HG03521 (cell line): ENCODE data around the gene SPON1.
"Not testable (repeated sequence)": the region's sequence is repeated elsewhere in the genome, so short reads cannot be mapped to it uniquely, and the experiment has no call there.

Source experiments
- ATAC-seq: cut with Tn5 transposase; IDR thresholded peaks from one replicate; pipeline ENCODE4 v1.9.1; 2021; ENCODE audit warnings: mild to moderate bottlenecking, moderate library complexity; ENCODE audit not compliant: unreplicated experiment

Gene SPON1

DNA sequence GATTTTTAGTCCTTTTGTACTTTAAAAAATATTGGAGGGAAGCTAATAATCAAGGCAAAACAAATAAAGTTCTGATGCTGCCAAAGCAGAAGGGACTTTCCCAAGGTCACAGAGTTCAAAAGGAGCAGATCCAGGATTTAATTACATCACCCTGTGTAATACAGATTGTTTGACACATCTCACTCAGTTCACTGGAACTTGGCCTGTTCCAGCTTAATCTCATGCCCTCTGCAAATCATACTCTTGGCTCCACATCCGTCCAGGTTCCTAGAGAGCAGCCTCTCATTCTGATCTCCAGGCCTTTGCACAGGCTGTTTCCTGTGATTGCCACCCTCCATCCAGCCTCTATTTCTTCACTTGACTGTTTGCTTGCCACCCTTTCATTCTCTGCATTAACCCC lies 151.7 kb downstream of the SPON1 start:
- no peak for ATAC-seq

DNA sequence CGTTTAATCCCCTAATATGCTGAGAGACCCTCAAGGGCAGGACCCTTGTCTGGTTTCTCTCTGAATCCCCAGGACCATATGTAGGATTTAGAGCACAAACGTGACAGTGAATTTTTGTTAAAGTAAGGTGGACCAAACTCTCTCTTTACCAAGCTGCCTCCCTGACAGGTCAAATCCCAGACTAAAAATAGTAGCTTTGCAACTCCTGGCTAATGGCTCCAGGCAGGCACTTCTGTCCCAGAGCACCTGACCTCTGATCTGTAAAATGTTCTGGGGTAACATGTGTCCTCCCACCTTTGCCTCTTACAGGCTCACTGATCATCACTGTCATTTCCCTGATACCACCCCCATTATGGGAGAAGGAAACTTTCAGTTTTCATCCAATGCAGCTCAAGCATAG lies 152.3 kb downstream of the SPON1 start:
- no peak for ATAC-seq

DNA sequence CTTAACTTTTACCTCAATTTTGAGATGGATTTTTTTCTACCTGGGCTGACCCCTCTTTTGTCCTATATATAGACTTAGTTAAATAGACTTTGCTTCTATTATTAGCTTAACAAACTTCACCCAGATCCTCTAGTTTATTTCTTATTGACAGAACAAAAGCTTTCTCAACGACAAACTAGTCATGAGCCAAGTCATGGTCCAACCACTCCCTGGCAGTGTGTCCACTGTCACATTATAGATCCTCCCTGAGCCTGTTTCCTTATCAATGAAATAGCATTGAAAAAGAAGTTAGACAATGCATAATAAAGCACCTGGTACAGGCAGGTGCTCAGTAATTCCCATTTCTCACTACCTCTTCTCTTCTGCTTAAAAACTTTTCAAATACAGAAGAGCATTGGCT lies 155.1 kb downstream of the SPON1 start:
- ATAC-seq = no peak

DNA sequence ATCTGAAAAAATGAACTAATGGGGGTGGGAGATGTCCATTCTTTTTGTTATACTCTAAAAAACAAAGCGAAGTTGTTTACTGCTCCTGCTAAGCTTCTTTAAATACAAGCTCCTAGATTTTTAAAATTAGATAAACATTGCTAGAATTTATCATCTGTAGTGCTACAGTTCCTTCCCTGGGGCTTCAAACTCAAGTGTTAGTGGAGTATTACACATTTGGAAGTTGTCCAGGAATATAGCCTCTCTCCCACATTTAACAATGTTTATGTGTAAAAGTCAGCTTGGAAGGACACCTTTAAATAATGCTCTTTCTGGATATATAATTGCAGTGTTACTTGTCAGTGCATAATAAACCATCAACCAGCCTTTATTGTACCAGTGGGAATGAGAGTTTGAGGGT lies 155.5 kb downstream of the SPON1 start:
- ATAC-seq = no peak

DNA sequence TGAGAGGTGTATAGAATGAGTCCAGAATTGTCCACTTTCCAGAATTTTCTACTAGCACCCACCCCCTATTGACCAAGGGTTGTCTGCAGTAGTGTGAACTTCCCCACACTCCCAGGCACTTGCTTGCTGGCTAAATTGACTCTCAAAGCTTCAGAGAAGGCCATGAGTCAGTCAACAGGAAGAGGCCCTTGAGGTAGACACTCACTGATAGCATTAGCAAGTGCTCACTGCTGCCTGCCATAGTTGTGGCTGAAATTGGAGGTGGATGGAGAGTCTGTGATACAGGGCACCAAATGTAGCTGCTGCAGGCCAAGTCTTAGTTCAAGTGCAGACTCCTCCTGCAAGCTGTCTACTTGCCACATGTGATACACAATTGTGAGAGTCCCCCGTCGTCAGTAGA lies 156.8 kb downstream of the SPON1 start:
- ATAC-seq = no peak

DNA sequence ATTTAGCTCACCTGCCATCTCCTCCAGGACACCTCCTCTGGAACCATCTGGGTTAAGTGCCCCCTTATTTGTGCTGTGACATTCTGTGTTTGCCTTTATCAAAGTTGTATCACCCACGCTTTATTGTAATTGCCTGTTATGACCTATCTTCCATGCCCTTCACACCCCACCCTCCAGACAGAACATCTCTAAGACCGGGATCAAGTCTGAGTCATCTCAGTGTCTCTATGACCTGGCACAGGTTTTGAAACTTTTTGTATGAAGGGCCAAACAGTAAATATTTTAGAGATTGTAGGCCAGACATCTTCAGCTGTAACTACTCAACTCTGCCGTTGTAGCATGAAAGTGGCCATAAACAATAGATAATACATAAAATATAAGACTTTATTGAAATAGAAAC lies 161.8 kb downstream of the SPON1 start:
- ATAC-seq = no peak

DNA sequence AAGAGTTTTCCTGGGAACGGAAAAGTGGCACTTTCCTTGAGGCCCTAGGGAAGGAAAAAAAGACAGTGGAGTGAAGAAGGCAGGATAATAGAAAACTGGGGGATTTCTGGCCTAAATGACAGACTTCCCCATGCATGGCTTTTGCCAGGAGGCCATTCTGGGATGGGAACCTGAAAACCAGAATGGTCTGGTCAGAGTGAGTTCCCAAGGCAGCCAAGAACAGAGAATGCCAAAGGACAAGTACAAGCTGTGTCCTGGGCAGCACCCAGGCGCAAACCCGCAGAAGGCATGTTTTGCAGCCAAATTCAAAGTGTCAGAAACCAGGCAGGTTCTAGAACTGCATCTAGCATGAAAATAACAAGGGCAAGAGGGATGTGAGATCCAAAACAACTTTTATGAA lies 162.4 kb downstream of the SPON1 start:
- ATAC-seq = no peak

DNA sequence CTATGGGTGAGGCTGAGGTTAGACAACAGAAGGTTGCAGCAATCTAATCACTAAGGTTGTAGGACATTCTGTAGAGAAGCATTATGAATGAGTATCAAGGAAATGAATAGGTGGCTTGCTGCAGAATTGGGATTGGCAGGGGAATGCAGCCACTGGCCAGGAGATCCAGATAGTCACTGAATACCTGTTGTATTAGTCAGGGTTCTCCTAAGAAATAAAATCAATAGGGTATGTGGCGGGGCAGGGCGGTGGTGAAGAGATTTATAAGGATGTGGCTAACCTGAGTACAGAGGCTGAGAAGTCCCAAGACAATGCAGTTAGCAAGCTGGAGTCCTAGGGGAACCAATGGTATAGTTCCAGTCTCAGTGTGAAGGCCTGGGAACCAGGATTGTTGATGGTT lies 163.0 kb downstream of the SPON1 start:
- no peak for ATAC-seq

DNA sequence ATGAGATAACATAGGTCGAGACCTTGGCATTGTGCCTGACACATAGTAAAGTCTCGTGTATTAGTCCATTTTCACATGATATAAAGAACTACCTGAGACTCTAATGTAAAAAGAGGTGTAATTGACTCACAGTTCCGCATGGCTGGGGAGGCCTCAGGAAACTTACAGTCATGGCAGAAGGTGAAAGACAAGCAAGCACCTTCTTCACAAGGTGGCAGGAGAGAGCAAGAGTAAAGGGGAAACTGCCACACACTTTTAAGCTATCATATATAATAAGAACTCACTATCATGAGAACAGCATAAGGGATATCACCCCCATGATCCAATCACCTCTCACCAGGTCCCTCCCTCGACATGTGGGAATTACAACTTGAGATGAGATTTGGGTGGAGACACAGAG lies 165.2 kb downstream of the SPON1 start:
- ATAC-seq = no peak

DNA sequence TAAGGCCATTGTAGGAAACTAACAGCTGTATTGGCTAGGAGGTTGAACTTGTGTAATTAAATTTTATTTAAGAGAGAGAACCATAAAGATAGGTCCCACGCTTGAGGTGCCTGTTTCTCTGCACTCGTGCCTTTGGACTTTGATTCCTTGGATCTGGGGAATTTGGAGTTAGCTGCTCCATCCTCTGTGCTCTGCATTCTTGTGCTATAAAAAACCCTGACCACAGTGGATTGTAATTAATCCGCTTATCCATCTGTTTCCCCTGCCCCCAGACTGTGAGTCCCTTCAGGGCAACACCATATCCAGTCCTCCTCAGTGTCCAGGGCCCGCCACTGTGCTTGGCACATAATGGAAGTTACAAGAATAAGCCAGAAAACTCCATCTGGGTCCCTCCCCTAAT lies 169.8 kb downstream of the SPON1 start:
- ATAC-seq = no peak

DNA sequence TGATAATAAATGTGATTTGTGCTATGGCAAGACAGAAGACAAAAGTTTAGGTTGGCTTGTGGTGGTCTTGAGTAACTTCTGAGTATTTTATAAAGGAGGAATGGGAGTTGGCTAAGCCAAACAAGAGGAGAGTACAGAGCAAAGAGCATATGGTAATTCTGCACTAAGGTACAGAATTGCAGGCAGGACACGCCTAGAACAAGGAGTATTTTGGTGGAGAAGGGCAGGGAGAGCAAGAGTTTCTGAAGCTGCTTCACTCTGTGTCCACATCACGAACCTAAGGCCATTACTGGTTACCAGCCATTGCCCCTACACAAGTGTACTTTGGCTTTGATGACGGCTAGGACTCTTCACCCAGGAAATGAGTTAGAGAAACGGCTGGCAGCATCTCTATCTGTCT lies 170.9 kb downstream of the SPON1 start:
- ATAC-seq = no peak

DNA sequence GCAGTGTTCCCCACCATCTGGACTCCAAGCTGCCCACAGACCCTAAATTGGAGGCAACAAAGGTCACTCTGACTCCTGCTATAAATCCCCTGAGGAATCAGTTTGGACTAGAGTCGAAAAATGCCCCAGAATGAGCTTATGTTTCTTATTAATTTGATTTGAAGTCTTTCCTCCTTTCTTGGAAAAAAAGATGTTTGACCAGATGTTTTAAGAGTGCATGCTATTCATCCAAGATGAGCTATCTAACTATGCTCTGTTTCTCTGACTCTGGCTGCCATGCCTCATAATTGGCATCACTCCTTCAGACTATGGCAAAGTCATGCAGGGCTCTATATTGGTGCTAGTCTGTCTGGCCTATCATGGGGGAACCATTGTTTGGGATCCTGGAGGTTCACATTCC lies 174.0 kb downstream of the SPON1 start:
- no peak for ATAC-seq

DNA sequence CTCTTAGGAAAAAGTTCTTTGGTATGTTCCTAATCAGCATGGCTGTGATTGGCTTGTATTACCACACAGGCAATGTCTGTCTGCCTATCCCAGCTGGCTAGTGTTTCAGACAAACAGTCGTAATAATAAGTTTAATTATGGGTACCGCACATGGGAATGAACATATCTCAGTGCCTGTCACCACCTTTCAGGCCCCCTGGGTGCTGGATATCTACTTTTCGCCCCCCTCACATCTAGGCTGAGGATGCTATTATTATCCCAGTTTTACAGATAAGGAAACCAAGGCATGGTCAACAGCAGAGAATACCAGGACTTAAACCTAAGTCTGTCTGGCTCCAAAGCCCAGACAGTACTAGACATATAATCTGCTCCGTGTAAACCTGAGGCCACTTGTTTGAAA lies 174.8 kb downstream of the SPON1 start:
- ATAC-seq = no peak

DNA sequence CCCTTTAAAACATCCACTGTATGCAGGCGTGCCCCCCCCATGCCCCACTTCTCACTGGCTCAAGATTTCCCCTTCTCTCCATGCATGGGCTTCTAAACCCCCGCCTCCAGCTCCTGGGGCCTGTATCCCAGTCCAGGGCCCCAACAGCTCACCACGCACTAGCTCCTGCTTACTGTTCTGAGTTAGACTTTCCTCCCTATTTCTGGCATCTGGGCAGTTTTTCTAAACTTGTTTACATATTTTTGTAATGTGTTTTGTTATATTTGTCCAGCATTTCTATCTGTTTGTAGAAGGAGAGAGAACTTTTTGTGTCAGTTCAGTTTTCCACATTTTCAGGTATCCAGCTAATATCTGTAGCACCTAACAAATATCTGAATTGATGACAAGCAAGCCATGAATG lies 178.5 kb downstream of the SPON1 start:
- no peak for ATAC-seq

DNA sequence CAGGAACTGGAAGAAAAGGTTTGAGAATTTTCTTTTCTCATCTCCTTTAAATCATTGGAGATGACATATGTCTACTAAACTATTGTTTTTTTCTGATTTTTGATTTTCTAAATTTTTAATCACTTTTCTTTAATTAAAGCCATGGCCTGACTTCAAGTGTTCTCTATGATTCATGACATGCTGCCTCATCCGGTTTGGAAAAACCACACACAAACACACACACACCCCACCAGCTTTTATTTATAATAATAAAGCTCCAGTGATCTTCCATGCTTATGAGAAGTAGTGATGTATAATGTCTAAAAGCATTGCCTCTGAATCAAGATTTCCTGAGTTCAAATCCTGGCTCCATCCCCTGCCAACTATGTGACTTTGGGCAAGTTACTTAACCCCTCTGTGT lies 179.2 kb downstream of the SPON1 start:
- no peak for ATAC-seq

DNA sequence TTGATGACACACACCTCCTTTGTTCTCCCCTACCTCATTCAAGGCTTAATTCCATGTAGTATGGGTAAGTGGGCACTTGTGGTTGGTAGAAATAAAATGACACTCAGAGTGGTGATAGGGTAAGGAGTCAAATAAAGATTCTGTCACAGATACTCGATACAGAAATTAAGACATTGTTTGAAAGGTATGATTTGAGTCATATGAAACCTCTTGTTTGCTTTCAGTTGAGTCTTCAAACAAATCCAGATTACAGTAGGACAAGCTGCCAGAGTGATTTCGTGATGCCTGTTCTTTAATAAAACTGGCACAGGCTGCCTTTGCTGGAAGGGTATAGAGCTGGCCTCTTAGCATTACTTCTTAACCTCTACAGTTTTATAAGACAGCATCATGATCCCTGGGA lies 182.4 kb downstream of the SPON1 start:
- no peak for ATAC-seq

DNA sequence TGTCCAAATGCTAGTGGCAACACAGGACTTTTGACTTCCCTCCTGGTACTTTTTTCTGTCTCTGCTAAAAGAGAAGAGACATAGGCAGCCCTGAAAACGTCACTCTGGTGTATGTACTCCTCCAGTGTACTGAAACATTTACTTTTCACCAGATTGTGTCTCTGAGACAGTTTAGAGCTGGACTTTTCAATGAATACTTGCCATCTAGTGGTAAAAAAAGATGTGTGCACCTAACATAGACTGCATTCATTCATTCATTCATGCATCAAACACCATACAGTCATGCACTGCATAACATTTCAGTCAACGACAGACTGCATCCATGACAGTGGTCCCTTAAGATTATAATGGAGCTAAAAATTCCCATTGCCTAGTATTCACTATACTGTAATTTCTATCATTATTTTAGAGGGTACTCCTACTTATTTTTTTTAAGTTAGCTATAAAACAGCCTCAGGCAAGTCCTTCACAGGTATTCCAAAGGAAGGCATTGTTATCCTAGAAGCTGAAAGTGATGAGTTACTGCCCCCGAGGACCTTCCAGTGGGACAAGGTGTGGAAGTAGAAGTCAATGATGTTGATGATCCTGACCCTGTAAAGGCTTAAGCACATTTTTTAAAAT lies 186.2 kb downstream of the SPON1 start:
- no peak for ATAC-seq

DNA sequence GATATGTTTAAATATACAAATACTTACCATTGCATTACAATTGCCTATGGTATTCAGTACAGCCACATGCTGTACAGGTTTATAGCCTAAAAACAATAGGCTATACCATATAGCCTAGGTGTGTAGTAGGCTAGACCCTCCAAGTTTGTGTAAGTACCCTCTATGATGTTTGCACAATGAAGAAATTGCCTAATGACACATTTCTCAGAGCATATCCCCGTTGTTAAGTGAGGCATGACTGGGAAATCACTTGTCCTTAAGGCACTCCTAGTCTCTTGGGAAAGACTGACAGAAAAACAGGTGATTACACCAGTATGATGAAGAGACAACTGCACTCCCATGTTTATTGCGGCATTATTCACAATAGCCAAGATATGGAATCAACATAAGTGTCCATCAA lies 187.2 kb downstream of the SPON1 start:
- ATAC-seq = no peak

DNA sequence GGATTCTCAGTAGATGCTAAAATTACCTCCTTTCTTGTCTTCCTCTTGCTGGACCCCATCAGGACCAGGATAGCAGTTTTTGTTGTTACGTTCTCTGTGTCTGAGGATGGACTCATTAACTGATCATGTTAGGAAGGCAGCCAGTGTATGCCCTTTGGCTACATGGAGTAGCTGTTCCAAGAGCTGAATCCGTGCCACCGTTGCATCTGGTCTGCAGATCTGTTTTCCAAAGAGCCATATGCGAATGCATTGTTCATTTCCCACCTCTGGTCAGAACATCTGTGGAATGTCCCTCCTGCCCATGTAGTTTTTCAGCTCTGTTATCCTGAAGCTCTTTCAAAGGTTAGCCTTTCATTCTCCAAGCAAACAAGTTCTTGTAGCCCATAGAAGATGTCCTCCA lies 188.4 kb downstream of the SPON1 start:
- no peak for ATAC-seq

DNA sequence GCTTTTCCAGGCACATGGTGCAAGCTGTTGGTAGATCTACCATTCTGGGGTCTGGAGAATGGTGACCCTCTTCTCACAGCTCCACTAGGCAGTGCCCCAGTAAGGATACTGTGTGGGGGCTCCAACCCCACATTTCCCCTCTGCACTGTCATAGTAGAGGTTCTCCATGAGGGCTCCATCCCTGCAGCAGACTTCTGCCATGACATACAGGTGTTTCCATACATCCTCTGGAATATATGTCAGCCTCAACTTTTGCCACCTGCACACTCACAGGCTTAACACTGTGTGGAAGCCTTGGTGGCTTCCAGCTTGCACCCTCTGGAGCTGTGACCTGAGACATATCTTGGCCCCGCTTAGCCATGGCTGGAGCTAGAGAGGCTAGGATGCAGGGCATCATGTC lies 191.6 kb downstream of the SPON1 start:
- not testable (repeated sequence) for ATAC-seq

DNA sequence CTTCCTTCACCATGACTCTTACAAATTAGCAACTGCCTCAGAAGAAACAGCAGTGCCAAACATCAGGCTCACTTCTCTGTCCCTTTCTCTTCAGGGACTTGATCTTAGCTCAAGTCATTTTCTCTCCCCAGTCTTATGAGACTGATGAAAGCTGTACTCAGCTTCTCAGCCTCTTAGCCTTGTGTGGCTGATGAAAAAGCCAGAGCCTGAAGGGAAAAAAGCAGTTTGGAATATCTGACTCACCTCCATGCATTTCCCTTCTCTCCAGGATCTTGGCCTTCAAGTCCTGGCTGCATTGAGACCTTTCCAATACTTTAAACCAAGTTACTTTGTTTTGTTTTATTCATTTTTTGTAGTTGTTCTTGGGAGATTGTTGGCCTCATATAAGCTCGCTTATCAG lies 195.9 kb downstream of the SPON1 start:
- no peak for ATAC-seq

DNA sequence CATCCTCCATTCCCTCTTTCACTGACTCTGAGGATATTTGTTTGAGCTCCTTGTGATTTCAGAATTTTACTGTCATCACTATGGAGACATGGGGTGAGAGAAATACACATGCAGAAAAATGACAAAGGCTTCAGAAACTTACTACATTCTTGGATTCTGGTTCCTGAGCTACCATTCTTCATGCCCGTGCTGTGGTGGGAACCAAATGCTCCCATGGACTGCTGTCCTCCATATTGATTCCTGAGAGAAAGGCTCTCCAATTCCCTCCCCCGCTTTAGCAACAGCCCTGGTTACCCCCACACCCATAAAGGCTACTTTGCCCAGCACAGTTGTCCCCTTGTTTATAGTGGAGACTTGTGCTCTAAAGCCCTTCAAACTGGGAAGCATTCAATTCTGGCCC lies 201.1 kb downstream of the SPON1 start:
- ATAC-seq = no peak

DNA sequence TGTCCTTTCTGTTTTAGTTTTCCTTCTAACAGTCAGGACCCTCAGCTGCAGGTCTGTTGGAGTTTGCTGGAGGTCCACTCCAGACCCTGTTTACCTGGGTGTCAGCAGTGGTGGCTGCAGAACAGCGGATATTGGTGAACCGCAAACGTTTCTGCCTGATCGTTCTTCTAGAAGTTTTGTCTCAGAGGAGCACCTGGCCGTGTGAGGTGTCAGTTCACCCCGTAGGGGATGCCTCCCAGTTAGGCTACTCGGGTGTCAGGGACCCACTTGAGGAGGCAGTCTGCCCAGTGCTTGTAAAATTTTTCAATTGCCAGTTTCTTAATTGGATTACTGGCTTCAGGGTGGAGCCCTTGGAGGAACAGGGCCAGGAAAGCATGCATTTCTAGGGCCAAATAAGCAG lies 211.2 kb downstream of the SPON1 start:
- not testable (repeated sequence) for ATAC-seq
